TTC549 (cell line): ENCODE results near the gene BCL11B.

Source experiments
- FAIRE-seq: peaks from 2 replicates; lab custom pipeline; 2012; peaks lifted over from hg19 to GRCh38; lab: Jason Lieb, UNC

BCL11B gene

GRCh38 chr14:99252940-99253868 is 18.8 kb downstream of the BCL11B start:
- no peak for FAIRE-seq

- no peak for FAIRE-seq
Observed at GRCh38 chr14:99252443-99252939, 19.5 kb downstream of the BCL11B start.

- FAIRE-seq, result no peak
Observed at GRCh38 chr14:99251721-99252120, 20.3 kb downstream of the BCL11B start.

- FAIRE-seq, result no peak
Observed at GRCh38 chr14:99250636-99251208, 21.3 kb downstream of the BCL11B start.

GRCh38 chr14:99249389-99249788 is 22.6 kb downstream of the BCL11B start:
- no peak for FAIRE-seq

GRCh38 chr14:99248761-99249171 is 23.2 kb downstream of the BCL11B start:
- FAIRE-seq, result no peak

GRCh38 chr14:99247772-99248171 is 24.2 kb downstream of the BCL11B start:
- no peak for FAIRE-seq

GRCh38 chr14:99247101-99247729 is 24.8 kb downstream of the BCL11B start:
- FAIRE-seq, result no peak

- FAIRE-seq, result no peak
Observed at GRCh38 chr14:99246536-99247097, 25.4 kb downstream of the BCL11B start.

- FAIRE-seq, result no peak
Observed at GRCh38 chr14:99245564-99246511, 26.2 kb downstream of the BCL11B start.

- no peak for FAIRE-seq
Observed at GRCh38 chr14:99244941-99245563, 26.9 kb downstream of the BCL11B start.

- no peak for FAIRE-seq
Observed at GRCh38 chr14:99244367-99244901, 27.6 kb downstream of the BCL11B start.

GRCh38 chr14:99242816-99243721 is 28.9 kb downstream of the BCL11B start:
- FAIRE-seq, result no peak

- FAIRE-seq, result no peak
Observed at GRCh38 chr14:99242238-99242637, 29.8 kb downstream of the BCL11B start.

GRCh38 chr14:99241325-99242010 is 30.5 kb downstream of the BCL11B start:
- FAIRE-seq, result no peak

GRCh38 chr14:99240627-99241324 is 31.2 kb downstream of the BCL11B start:
- FAIRE-seq, result no peak

- FAIRE-seq, result no peak
Observed at GRCh38 chr14:99239661-99240092, 32.3 kb downstream of the BCL11B start.

GRCh38 chr14:99238216-99238615 is 33.8 kb downstream of the BCL11B start:
- FAIRE-seq, result no peak
